Globus pallidus (tissue), 1 donor: ENCODE results near the gene TRAF3.
A peak's percentile ranks its signal among the peaks of the same experiment; 100 is the strongest.

ENCODE experiments used
- DNase-seq: peaks from one replicate; pipeline ENCODE4 v3.0.0-alpha.2; 2015; ENCODE audit warnings: low spot score

Gene TRAF3

DNA sequence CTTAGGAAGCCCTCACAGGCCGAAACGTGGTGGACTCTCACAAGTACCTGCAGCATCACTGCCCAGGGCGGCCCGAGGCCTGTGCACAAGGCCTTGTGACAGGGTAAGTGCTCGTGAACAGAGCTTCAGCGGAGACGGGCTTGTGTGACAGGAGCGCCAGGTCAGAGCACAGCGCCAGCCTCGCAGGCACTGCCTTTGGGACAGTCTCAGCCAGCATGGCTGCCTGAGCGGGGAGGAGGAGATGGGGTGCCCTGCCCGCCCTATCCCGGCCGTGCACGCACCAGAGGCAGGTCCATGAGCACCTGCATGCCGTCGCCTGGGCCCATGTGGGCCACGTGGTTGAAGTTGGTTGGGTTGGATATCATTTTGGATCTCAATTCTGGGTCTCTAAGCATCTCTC, 162.1 kb downstream of the TRAF3 start:
- DNase-seq = no peak

DNA sequence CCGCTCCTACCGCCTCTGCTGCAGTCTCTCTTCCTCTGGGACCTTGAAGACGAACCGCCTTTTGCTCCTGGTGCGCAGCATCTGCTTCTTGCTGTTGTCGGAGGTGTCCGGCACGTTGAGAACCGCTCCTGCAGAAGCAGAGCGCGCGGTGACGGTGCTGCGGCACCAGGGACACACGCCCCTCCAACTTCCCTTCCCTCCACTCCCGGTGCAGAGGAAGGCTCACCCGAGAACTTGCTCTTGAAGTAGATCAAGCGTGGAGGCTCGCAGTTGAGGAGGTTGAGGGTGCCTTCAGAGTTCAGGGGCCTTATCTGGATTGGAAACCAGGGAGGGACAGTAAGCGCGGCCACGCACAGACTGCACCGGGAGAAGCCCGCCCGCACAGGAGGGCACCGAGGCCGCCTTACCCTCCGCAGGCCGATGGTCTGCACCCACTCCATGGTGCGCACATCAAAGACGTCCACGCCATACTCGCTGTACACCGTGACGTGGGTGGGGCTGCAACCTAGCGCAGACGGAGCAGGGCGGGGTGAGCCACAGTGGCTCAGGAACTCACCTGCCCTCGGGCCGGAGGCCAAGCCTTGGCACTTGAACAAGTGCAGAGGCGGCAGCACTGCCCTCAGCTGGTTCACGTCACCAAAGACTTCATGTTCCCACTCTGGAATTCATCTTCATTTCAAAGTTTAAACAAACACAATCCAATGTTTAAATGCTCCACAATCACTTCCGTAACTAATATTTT, 162.7 kb downstream of the TRAF3 start:
- DNase-seq = no peak

DNA sequence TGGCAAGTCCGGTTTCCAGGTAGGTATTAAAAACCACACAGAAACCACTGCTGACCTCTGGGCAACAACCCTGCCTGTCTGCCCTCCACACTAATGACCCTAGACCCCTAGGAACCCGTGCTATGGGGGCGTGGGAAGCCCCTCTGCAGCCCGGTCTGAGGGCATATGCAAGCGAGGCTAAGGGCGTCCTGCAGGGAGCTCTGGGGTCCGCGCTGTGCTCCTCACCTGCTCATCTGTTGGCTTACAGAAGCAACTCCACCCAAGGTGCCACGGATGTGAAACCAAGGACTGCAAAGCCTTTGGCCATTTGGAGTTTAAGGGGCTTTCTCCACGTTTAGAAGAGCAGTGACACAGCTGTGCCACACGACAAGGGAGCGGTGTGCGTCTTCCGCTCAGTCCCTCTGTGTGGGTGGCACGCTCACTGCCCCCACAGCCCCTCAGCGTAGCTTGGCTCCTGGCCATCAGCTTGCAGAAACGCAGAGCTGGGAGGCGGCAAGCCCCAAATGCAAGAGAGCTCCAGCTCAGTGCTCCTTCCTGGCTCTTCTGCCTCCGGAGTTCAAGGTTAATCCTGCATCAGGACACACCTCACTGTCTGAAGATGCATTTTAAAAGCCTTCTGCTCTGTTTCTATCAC, 163.6 kb downstream of the TRAF3 start:
- no peak for DNase-seq

DNA sequence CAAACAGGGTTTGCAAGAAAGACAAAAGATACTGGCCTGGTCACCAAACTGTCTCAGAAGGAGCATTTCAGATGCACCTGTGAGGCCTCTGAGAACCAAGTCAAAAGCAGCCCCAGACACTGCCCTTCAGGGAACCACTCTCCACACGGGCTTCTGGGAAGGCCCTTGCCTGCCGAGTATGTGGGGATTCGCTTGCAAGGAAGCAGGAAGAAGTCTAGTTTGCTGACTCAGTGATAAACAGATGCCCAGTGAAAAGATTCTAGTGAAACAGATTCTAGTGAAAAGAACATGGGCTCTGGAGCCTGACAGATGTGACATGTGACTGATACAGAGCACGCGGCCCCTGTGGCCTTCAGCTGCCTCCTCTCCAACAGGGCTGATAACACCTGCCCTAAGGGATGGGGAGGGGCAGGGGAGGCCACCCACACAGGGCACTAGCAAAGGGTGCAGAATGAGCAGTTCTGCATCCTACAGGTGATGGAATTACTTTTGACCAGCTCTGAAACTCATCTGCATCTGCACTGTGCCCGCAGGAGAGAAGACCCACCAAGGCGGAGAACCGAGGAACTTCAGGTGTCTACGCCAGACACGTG, 164.3 kb downstream of the TRAF3 start:
- DNase-seq = no peak

DNA sequence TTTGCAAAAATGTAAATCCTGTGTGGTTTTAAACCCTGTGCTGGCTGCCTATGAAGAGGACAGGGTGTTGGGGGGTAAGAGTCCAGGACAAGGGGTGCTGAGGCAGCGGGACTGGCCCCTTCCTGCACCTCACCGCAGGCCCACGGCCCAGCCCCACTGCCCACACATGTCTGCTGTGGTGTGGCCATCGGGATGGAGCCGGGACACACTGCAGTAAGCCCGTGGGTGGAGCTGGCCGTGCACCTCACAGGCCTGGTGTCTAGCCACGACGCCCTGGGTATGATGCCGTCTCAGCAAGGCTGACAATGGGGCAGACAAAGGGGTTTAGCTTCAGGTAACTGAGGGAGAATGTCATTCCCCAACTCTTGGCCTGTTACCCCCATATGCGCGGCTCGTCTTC, 164.8 kb downstream of the TRAF3 start:
- no peak for DNase-seq

DNA sequence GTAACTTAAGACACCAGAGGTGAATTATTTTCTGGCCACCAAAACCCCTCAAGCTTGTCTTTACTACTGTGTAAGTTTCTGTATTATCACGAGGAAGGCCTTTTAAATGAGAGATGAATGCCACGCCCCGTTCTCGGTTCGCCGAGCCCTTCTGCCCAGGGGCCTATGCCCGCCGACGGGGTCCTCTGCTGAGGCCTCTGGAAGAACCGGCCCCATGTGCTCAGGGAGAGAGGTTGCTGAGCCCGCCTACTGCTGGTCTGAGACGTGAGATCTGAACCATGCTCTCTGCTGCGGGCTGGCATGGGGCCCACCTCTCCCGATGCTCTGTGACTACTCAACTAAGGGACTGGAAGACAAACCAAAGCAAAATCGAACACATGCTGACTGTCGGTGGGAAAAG, 166.2 kb downstream of the TRAF3 start:
- DNase-seq = no peak

DNA sequence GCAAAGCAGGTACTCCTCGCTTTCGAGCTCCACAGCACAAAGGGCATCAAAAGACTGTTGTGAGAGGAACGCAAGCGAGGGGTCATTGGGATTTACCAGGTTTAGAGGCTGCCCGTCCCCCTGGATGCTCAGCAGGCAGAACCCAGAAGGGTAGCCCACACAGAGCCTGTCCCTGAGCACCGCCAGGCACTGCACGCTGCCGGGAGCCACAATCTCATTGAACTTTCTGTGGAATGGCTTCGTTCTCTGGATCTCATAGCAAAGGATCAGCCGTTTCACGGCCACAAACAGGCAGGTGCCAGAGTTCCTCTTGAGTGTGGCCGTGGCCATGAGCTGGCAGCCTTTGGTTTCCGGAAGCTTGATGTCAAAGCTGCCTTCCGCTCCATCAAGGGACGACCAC, 166.7 kb downstream of the TRAF3 start:
- DNase-seq = no peak

DNA sequence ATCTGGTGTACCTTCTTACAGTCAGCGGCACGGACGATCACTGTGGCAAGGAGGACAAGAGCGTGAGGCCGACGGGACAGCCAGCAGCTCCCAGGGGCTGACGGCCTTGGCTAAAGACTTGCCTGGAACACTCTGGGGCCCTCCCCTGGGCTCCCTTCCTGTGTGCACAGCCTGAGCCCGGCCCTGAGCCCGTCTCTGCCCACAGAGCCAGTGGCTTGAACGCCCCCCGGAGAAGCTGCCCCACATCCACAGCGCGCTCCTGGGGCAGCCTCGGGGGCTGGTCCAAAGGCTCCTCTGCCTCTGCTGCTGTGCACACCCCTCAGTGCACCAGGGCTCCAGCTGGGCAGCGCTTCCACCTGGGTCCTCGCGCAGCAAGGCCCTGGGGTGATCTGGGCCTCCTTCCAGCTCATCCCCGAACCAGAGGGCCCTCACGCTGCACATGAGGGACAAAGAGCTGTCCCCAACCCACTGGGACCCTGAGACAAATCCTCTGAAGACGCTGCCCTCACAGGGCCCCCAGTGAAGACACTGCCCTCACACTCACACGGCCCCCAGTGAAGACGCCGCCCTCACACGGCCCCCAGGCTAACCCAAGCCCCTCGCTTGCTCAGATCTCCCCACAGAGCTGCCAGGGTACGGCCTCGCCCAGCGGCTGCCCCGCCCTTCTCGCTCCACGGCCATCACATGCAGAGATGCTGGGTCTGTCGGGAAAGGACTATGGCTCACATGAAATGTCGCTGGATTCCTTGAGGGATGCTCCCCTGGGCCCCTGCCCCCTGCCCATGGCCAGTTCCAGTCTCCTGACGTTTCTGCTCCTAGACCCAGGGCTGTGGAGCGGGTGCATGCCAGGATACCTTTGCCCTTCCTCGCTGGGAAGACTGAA, 167.4 kb downstream of the TRAF3 start:
- no peak for DNase-seq

DNA sequence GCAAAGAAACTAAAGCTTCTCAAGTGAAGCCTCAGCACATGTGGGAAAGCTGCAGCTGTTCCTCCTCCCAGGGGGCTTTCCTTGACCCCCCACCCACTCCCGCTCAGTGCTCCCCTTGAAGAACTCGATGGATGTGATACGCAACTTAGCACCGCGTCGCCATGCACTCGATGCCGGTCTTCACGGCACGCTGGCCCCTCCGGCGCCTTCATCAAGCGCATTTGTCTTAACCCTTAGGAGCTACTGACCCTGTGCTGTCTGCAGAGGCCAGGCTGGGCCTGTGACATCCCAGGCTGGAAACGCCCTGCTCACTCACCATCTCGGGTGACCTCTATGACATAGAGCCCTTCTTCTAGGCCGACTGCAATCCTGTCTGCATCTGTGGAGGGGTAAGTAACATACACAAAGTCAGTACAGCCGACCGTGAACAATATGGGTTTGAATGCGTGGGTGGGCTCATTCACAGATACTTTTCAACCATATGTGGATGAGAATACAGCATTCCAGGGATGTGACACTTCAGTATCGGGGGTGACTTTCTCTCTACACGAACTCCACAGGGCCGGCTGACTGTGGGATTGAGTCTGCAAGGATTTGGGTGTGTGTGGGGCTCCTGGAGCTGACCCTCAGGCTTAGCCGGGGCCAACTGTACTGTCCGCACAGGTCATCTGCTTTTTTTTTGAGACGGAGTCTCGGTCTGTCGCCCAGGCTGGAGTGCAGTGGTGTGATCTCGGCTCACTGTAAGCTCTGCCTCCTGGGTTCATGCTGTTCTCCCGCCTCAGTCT, 168.3 kb downstream of the TRAF3 start:
- DNase-seq = no peak

DNA sequence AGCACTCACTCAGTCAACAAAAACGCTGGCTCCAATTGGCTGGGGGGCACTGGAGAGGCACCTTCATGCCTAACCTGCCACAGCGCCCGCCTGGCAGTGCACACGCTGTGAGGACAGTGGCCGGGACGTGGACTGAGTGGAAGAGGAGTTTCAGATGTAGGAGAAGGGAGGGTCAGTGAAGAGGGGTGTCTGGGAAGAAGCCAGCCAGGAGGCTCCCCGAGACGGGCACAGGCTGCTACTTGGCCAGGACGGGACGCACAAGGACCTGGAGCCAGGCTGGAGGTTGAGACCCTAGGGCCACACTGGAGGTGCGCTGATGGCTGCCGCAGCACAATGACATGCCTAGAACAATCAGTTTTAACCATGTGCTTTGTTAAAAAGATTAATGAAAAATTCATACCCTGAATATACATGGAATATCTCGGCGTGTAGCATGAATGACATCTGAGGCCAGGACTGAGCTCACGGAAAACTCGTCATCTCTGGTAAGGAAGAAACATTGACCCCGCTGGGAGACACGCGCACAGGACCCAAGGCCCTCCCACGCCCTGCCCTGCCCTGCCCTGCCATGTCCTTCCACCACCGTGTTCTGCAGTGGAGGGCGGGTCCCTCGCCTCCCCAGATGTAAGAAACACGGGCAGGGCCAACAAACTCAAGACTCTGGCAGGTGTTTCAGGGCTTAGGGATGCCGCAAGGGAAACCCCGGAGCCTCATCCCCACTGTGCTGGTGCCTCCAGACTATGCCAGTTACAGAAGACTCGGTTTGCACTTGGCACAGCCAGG, 170.3 kb downstream of the TRAF3 start:
- no peak for DNase-seq

DNA sequence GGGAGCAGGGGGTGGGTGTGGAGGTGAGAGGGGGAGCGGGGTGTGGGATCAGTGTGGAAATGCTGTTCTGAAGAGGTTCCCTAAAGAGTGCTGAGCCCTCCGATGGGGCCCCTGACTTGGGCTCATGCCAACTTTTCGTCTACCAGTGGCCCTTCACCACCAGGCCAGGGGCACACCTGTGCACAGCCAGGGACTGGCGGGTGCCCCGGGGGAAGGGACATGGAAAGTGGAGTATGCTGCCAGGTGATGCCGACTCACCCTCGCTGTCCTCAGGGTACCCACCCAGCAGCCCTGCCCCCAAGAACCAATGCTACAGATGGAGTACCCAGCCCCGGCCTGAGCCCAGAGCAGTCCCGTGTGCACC, 171.4 kb downstream of the TRAF3 start:
- DNase-seq = no peak

DNA sequence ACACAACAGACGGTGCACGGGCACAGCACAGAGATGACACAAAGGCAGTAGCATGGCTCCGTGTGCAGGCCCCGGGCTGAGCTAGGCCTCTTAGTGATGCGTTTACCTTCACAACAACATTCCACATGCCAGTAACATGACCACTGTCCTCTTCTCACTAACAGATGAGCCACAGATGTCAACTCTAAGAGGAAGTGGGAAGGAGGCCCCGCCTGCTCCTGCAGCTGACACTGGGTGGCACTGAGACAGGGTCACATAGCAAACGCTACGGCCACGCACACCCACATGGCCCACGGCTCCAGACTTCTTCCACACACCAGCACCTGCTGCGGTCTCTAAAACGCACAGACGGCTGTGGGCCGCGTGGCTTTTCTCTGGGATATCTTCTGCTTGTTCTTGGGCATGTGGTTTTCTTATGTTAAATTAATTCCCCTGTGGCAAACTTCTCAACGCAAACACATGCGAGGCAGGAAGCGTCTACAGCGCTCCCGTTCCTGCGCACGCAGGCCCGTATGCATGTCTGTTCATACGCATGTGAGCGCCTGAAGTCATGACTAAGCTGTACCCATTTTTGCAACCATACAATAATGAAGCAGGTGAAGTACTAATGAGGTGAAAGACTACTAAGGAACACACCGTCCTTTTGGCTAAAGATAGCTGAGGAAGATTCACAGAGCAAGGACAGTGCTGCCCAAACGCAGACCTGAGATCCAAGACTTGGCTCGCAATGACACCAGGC, 172.0 kb downstream of the TRAF3 start:
- no peak for DNase-seq

DNA sequence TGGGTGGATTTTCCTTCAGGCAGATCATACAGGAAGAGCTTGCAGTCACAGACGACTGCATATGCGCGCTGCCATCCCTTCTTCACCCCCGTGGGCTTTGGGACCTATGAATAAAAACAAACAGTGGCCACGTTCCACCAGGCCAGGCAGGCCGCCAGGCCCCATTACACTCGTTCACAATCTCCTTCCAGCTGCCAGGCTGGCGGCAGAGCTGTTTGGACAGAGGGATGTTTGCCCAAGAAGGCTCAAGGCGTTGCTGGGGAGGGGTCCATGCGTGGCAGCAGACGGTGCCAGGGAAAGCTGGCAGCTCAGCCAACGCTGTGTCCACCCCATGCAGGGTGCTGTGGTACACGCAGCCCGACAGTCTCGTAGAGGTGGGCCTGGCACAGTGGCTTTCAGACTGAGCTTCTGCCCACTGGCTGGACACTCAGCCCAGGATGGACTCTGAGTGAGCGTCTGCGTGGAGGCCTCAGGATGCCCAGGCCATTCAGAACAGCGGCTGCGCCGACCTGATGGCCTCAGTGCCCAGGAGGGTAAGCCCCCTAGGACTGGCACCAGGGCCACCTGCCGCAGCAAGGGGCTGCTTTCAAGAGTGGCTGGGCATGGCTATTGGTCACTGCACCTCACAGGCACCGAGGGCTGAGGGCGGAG, 172.7 kb downstream of the TRAF3 start:
- DNase-seq = peak; percentile 90

DNA sequence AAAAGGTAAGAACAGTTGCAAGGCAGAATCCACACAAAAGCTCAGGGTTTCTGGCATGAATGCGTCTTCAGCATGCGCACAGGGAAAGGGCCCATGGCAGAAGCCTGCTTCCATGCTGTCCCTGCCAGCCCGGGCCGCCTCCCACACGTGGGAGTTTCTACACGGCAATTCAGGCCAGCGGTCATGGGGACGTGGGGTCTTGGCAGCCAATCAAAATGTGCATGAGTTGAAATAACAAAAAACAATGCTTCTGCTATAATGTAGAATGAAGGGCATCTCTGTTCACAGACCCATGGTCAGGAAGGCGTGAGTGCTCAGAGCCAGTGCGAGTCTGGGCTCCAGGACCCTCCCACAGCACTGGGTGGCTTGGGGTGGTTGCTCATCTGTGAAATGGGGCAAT, 173.8 kb downstream of the TRAF3 start:
- DNase-seq = peak; percentile 96

DNA sequence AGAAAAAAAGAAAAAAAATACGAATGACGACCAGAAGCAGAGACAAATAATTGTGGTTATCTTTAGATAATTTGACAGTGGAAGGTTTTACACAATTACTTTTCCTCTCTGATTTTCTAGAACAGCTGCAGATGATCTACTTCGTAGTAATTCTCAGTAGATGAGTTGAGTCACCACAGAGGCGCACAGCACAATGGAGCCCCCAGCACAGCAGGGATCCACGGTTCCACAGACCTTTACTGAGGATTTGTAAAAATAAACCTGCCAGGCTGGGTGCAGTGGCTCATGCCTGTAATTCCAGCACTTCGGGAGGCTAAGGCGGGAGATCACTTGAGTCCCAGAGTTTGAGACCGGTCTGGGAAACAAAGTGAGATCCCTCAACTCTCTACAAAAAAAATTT, 174.6 kb downstream of the TRAF3 start:
- no peak for DNase-seq

DNA sequence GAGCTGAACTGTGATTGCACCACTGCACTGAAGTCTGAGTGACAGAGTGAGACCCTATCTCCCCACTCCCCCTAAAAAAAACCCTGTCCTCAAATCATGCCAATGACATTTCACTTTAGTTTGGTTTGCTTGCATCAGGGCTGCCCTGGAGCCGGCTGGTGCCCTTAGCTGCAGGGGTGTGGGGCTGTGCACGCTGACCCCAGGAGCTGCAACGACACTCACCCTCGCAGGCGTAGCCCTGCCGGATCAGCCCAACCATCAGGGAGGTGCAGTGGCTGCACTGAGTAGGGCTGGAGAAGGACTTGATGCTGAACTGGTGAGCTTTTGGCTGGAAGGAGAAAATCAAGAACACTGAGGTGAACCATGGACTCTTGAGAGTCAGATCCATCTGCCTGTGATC, 175.0 kb downstream of the TRAF3 start:
- no peak for DNase-seq

DNA sequence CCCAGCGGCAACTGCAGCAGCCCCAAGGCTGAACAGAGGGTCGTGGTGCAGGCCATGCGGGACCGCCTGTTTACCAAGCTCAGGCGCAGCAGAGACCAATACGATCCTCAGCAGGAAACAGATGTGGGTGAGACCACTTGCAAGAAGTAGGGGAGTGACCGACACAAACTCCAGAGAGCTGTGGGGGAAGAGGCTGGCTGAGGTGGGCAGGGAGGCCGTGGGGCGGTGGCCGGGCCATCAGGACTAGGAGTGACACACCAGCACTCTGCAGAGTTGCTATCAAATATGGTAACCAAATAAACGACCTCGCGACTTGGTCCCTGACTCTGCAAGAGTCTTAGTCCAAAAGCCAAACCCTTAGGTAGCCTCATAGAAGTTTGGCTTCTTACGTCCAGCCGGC, 175.9 kb downstream of the TRAF3 start:
- no peak for DNase-seq

DNA sequence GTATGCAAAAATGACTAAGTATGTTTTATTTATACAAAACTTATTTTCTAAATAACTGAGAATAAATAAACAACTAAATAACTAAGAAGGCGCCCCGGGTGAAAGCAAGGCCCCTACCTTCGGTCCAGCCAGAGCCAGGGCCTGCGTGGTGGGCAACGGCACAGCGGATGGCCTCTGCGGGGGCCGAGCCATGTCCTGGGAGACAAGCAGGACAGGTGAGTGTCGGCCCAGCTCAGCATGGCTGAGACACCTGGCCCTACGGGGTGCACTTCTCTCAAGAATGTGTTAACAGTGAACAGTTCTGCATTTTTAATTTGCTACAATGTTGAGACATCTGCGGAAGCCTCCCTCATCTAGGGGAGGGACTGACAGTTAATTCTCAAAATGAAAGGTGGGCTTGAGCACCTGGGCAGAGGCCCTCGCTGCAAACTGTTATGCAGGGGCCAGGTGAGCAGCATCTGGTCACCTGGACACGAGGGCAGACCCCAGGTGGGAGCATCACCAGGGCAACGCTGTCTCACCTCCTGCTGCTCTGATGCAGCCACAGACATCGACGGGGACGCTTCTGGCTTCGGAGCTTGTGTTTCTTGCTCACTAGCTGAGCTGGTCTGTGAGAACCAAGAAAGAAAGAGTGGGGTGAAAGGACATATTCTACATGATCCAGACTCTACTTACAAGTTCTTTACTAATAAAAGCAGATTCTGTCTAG, 177.0 kb downstream of the TRAF3 start:
- no peak for DNase-seq
